Activated T-cell treated with anti-CD3 and anti-CD28 coated beads, Interleukin-2, amount 50 U/mL, for 72 hours (primary cell): Measurements from ENCODE around the gene ZNF609. TPM values are rescaled to one million over a fixed set of nuclear protein-coding genes. Genes with fewer than 3 reads are reported as not detected.

Experiments used
- ATAC-seq, 2 donors: fragments of 150-1000 bp; cut with Tn5 transposase; replicated peaks in 1 of 2; 2 replicates each; pipeline ENCODE4 v1.10.0; 2021; ENCODE audit warnings: moderate library complexity in 2 of 2, mild to moderate bottlenecking in 1 of 2
- DNase-seq, 2 donors: peaks; one replicate each; pipeline ENCODE4 v3.0.0; 2021 to 2022; ENCODE audit warnings: mixed read lengths in 1 of 2
- H3K27ac Mint-ChIP-seq: one replicate; pipeline ENCODE4 v1.8.0; 2022; ENCODE audit warnings: mild to moderate bottlenecking, moderate library complexity, mixed read lengths
- H3K27me3 Mint-ChIP-seq: one replicate; pipeline ENCODE4 v1.8.0; 2022; ENCODE audit warnings: low read depth, mixed read lengths
- H3K36me3 Mint-ChIP-seq, 2 donors: one replicate each; pipeline ENCODE4 v1.8.0; 2022; ENCODE audit warnings: mixed read lengths in 2 of 2, mild to moderate bottlenecking in 1 of 2; ENCODE audit not compliant: insufficient read depth in 2 of 2
- H3K4me1 Mint-ChIP-seq: one replicate; pipeline ENCODE4 v1.8.0; 2022; ENCODE audit warnings: low read depth, mixed read lengths
- H3K4me3 Mint-ChIP-seq, 2 donors: one replicate each; pipeline ENCODE4 v1.8.0; 2022; ENCODE audit warnings: mild to moderate bottlenecking in 2 of 2, mixed read lengths in 2 of 2, moderate library complexity in 2 of 2
- H3K9me3 Mint-ChIP-seq, 2 donors: one replicate each; pipeline ENCODE4 v1.8.0; 2022; ENCODE audit warnings: mixed read lengths in 2 of 2
- total RNA-seq, 2 donors: library from RNA; stranded (reverse); gene quantifications; one replicate each; pipeline ENCODE4 v1.2.3, GENCODE V29; 2022

ZNF609 gene
- total RNA-seq, 2 donors from 2014 or later, result 43.9 to 52.6 TPM

GRCh38 chr15:64656508-64656907 lies 196.1 kb downstream of the ZNF609 start:
- Mint-ChIP-seq H3K4me1 (peaks cover 18% of the 10 kb centered on the region), H3K27ac (no peak overlapping the region)
- no peak for DNase-seq

GRCh38 chr15:64665179-64665578 lies 204.8 kb downstream of the ZNF609 start:
- Mint-ChIP-seq H3K4me1 (peaks cover 8% of the 10 kb centered on the region), H3K27me3 (no peaks in the 10 kb centered on the region), H3K27ac (peak overlapping the region; percentile 16)

More at GRCh38 chr15:64656508-64656907, 196.1 kb downstream of the ZNF609 start:
- no peaks in the 10 kb centered on the region for H3K27me3 Mint-ChIP-seq
- H3K36me3 Mint-ChIP-seq, result peaks cover 0 to 2% of the 10 kb centered on the region in 2 donors
- H3K4me3 Mint-ChIP-seq, result no peak overlapping the region
- ATAC-seq, result no peak
- no peaks in the 10 kb centered on the region for H3K9me3 Mint-ChIP-seq

GRCh38 chr15:64667736-64668161 lies 207.4 kb downstream of the ZNF609 start:
- ATAC-seq (no peak), DNase-seq (no peak)
- no peak overlapping the region for H3K4me3 Mint-ChIP-seq
- H3K27me3 Mint-ChIP-seq, result no peaks in the 10 kb centered on the region
- H3K4me1 Mint-ChIP-seq, result peaks cover 8% of the 10 kb centered on the region
- no peaks in the 10 kb centered on the region for H3K9me3 Mint-ChIP-seq
- H3K27ac Mint-ChIP-seq, result no peak overlapping the region
- H3K36me3 Mint-ChIP-seq, result peaks cover 0 to 9% of the 10 kb centered on the region in 2 donors

More at GRCh38 chr15:64665179-64665578, 204.8 kb downstream of the ZNF609 start:
- DNase-seq (no peak), ATAC-seq (no peak)
- no peaks in the 10 kb centered on the region for H3K9me3 Mint-ChIP-seq
- no peak overlapping the region for H3K4me3 Mint-ChIP-seq
- peaks cover 0 to 6% of the 10 kb centered on the region in 2 donors for H3K36me3 Mint-ChIP-seq

- ATAC-seq (no peak), DNase-seq (no peak)
- Mint-ChIP-seq H3K36me3 (peaks cover 0 to 17% of the 10 kb centered on the region in 2 donors), H3K9me3 (no peaks in the 10 kb centered on the region), H3K27ac (no peak overlapping the region), H3K27me3 (no peaks in the 10 kb centered on the region), H3K4me3 (no peak overlapping the region), H3K4me1 (no peaks in the 10 kb centered on the region)
Measured at GRCh38 chr15:64673866-64674265, 213.5 kb downstream of the ZNF609 start.

- no peak for ATAC-seq
- DNase-seq, result no peak
- Mint-ChIP-seq H3K9me3 (no peaks in the 10 kb centered on the region), H3K4me3 (no peak overlapping the region), H3K27me3 (no peaks in the 10 kb centered on the region), H3K4me1 (no peaks in the 10 kb centered on the region), H3K36me3 (peaks cover 2 to 13% of the 10 kb centered on the region in 2 donors), H3K27ac (no peak overlapping the region)
Measured at GRCh38 chr15:64678126-64678819, 217.9 kb downstream of the ZNF609 start.

GRCh38 chr15:64680097-64680496 lies 219.7 kb downstream of the ZNF609 start:
- Mint-ChIP-seq H3K4me3 (no peak overlapping the region), H3K27ac (peak overlapping the region; percentile 29), H3K4me1 (no peaks in the 10 kb centered on the region), H3K27me3 (no peaks in the 10 kb centered on the region), H3K36me3 (peaks cover 2 to 12% of the 10 kb centered on the region in 2 donors), H3K9me3 (no peaks in the 10 kb centered on the region)
- no peak for ATAC-seq
- DNase-seq, result no peak

GRCh38 chr15:64681424-64682024 lies 221.1 kb downstream of the ZNF609 start:
- Mint-ChIP-seq H3K4me3 (no peak overlapping the region), H3K4me1 (no peaks in the 10 kb centered on the region), H3K9me3 (no peaks in the 10 kb centered on the region), H3K27me3 (no peaks in the 10 kb centered on the region), H3K36me3 (peaks cover 2 to 13% of the 10 kb centered on the region in 2 donors), H3K27ac (no peak overlapping the region)
- no peak for DNase-seq
- peak; percentile 34 to 38 for ATAC-seq

GRCh38 chr15:64682255-64682654 lies 221.9 kb downstream of the ZNF609 start:
- H3K27ac Mint-ChIP-seq, result no peak overlapping the region
- H3K36me3 Mint-ChIP-seq, result peaks cover 2 to 15% of the 10 kb centered on the region in 2 donors
- no peaks in the 10 kb centered on the region for H3K4me1 Mint-ChIP-seq
- ATAC-seq (no peak), DNase-seq (no peak)
- no peaks in the 10 kb centered on the region for H3K27me3 Mint-ChIP-seq
- no peak overlapping the region for H3K4me3 Mint-ChIP-seq
- no peaks in the 10 kb centered on the region for H3K9me3 Mint-ChIP-seq

- Mint-ChIP-seq H3K4me3 (no peak overlapping the region), H3K27ac (peak overlapping the region; percentile 15), H3K4me1 (no peaks in the 10 kb centered on the region), H3K36me3 (peaks cover 2 to 16% of the 10 kb centered on the region in 2 donors), H3K9me3 (no peaks in the 10 kb centered on the region), H3K27me3 (no peaks in the 10 kb centered on the region)
- ATAC-seq (peak in 1 of 2 donors; percentile 16), DNase-seq (no peak)
Measured at GRCh38 chr15:64683378-64683777, 223.0 kb downstream of the ZNF609 start.

GRCh38 chr15:64685230-64685888 lies 225.0 kb downstream of the ZNF609 start:
- H3K27ac Mint-ChIP-seq, result no peak overlapping the region
- no peak for DNase-seq
- H3K27me3 Mint-ChIP-seq, result no peaks in the 10 kb centered on the region
- no peaks in the 10 kb centered on the region for H3K4me1 Mint-ChIP-seq
- peaks cover 1 to 9% of the 10 kb centered on the region in 2 donors for H3K36me3 Mint-ChIP-seq
- no peak for ATAC-seq
- no peaks in the 10 kb centered on the region for H3K9me3 Mint-ChIP-seq
- H3K4me3 Mint-ChIP-seq, result no peak overlapping the region

- ATAC-seq (no peak), DNase-seq (peak in 1 of 2 donors; percentile 35)
- peaks cover 0 to 9% of the 10 kb centered on the region in 2 donors for H3K36me3 Mint-ChIP-seq
- H3K4me1 Mint-ChIP-seq, result peaks cover 3% of the 10 kb centered on the region
- H3K27me3 Mint-ChIP-seq, result no peaks in the 10 kb centered on the region
- H3K4me3 Mint-ChIP-seq, result no peak overlapping the region
- no peak overlapping the region for H3K27ac Mint-ChIP-seq
- no peaks in the 10 kb centered on the region for H3K9me3 Mint-ChIP-seq
Measured at GRCh38 chr15:64686130-64686735, 225.9 kb downstream of the ZNF609 start.

GRCh38 chr15:64687172-64687571 lies 226.8 kb downstream of the ZNF609 start:
- DNase-seq, result no peak
- peaks cover 12% of the 10 kb centered on the region for H3K4me1 Mint-ChIP-seq
- H3K9me3 Mint-ChIP-seq, result no peaks in the 10 kb centered on the region
- no peak overlapping the region for H3K27ac Mint-ChIP-seq
- no peak for ATAC-seq
- H3K36me3 Mint-ChIP-seq, result peaks cover 0 to 9% of the 10 kb centered on the region in 2 donors
- no peak overlapping the region for H3K4me3 Mint-ChIP-seq
- H3K27me3 Mint-ChIP-seq, result no peaks in the 10 kb centered on the region

GRCh38 chr15:64687688-64688087 lies 227.3 kb downstream of the ZNF609 start:
- H3K36me3 Mint-ChIP-seq, result peaks cover 0 to 9% of the 10 kb centered on the region in 2 donors
- H3K27ac Mint-ChIP-seq, result peak overlapping the region; percentile 67
- no peak for ATAC-seq

More at GRCh38 chr15:64687688-64688087, 227.3 kb downstream of the ZNF609 start:
- DNase-seq, result no peak
- Mint-ChIP-seq H3K4me3 (no peak overlapping the region), H3K4me1 (peaks cover 14% of the 10 kb centered on the region), H3K9me3 (no peaks in the 10 kb centered on the region), H3K27me3 (no peaks in the 10 kb centered on the region)
